Choroid plexus epithelial cell (primary cell): Measurements from ENCODE around the gene ZNF200.
A peak's percentile ranks its signal among the peaks of the same experiment; 100 is the strongest.

ENCODE experiments used
- DNase-seq: peaks from one replicate; pipeline ENCODE4 v3.0.0-alpha.2; 2010; ENCODE audit warnings: low read depth
- H3K4me3 ChIP-seq: 2 replicates; pipeline ENCODE4 v1.5.1; 2011; ENCODE audit warnings: low read depth, mild to moderate bottlenecking, control low read depth, low read length, moderate library complexity
- CTCF ChIP-seq: conservative IDR thresholded peaks from 2 replicates; pipeline ENCODE4 v1.5.1; 2011; ENCODE audit warnings: low read depth, mild to moderate bottlenecking, control low read depth, inconsistent platforms, low read length, moderate library complexity

The ZNF200 gene

GRCh38 chr16:3242709-3243108 lies 7.8 kb upstream of the ZNF200 start:
- DNase-seq: no peak
- no peak overlapping the region for H3K4me3 ChIP-seq
- TF ChIP-seq CTCF: no peak

DNA sequence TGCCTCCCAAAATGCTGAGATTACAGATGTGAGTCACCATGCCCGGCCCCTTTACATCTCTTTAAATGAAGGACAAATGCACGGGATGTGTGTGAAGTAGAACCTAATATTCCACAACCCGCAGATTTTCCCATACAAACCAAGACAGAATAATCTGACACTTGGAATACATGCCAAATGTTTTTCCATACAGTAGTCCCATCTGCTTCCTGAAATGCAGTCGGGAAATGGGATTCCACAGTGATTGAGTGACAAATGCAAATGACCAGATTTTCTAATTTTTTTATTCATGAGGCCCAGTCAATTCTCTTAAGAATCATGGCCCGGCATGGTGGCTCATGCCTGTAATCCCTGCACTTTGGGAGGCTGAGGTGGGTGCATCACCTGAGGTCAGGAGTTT lies 6.8 kb upstream of the ZNF200 start:
- DNase-seq: no peak
- H3K4me3 ChIP-seq: no peak overlapping the region
- TF ChIP-seq CTCF: no peak

DNA sequence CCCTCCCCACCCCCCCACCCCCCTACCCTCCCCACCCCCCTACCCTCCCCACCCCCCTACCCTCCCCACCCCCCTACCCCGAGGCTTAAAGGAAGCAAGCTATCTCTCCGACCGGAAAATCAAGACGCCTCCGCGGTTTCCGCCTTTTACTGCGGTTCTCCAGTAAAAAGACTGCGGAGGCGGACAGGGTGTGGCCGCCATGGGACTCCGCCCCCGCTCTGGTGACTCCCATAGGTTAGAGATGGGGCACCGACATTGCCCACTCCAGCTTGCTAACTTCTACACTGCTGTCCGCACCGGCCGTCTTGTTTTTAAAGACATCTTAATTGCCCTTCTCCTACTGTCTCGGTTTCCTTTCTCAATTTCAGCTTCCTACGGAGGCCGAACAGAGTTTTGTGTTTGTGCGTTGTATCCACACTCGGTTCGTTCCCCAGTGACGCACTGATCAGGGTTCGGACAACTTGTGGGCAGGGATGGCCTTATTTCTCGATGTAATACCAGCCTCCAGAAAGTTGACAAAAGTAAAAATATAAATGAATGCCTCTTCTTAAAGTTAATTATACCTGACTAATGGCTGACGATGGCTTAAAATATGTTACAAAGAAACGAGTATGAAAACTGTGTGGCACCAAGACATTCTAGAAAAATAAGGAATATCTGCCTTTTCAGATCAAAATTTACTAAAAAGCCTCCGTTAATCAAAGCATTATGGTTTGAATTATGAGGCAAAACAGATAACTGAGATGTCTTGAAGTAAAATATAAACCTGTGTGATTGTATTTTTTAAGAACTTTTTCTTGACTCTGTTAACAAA lies 1.1 kb upstream of the ZNF200 start:
- TF ChIP-seq CTCF: no peak
- H3K4me3 ChIP-seq: no peak overlapping the region
- DNase-seq: no peak

- peak overlapping the region; percentile 99 for H3K4me3 ChIP-seq
- no peak for TF ChIP-seq CTCF
- no peak for DNase-seq
These were observed 458 bp downstream of the ZNF200 start for GRCh38 chr16:3234543-3234856.

DNA sequence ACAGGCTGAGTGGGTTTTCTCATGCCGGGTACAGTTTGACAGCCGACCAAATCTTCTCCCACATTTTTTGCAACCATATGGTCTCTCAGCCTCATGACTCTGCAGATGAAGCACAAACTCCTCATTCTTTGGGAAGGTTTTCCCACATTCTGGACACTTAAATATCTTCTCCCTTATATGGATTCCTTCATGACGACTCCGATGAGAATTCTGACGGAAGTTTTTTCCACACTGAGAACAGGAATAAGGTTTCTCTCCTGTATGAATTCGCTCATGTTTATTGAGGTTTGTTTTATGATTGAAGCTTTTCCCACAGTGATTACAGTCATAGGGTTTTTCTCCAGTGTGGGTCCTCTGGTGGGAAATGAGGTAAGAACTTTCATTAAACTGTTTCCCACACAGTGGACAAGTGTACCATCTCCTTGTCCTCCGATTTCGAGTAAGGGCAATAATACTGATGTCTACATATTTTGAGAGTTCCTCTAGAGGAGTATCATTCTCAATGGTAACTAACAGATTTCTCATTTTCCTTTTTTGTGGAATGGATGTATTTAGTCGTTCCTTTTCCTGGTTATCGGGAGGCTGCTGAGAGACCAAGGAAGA lies 10.9 kb downstream of the ZNF200 start:
- DNase-seq: no peak
- TF ChIP-seq CTCF: no peak
- no peak overlapping the region for H3K4me3 ChIP-seq

DNA sequence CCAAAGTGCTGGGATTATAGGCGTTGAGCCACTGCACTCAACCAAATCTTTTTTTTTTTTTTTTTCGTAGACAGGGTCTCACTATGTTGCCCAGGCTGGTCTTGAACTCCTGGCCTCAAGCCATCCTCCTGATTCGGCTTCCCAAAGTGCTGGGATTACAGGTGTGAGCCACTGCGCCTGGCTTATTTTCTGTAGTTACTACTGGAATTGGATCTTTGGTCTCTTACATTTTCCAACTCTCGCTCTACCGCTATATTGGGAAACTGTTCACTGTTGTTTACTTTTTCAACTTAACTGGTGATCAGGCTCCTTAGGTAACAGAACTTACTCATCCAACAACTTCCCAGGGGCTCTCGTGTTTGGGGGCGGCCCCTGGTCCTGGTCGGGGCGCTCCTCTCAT lies 14.1 kb downstream of the ZNF200 start:
- TF ChIP-seq CTCF: no peak
- DNase-seq: no peak
- no peak overlapping the region for H3K4me3 ChIP-seq

DNA sequence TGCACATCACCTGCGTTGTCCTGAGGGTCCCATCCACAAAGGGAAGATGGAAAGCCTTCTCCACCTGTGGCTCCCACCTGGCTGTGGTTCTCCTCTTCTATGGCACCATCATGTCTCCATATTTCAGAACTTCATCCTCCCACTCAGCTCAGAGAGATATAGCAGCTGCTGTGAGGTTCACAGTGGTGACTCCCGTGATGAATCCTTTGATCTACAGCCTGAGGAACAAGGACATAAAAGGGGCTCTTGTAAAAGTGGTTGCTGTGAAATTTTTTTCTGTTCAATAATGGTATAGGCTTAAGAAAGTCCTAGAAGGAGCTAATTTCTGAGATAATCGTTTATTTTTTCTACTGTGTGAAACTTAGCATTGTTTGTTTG lies 18.7 kb downstream of the ZNF200 start:
- H3K4me3 ChIP-seq: no peak overlapping the region
- no peak for TF ChIP-seq CTCF
- no peak for DNase-seq
